ENCODE measurements around the gene CLDN4. TPM values are rescaled to one million over a fixed set of nuclear protein-coding genes. Genes with fewer than 3 reads are reported as not detected.

The CLDN4 gene
- total and polyA plus RNA-seq, 9 of the 15 experiments (the other 6 are each of a cell fraction or from before 2014, with no cell fraction given) = 0.05 to 0.60 (median 0.06) TPM; not detected in 3

DNA sequence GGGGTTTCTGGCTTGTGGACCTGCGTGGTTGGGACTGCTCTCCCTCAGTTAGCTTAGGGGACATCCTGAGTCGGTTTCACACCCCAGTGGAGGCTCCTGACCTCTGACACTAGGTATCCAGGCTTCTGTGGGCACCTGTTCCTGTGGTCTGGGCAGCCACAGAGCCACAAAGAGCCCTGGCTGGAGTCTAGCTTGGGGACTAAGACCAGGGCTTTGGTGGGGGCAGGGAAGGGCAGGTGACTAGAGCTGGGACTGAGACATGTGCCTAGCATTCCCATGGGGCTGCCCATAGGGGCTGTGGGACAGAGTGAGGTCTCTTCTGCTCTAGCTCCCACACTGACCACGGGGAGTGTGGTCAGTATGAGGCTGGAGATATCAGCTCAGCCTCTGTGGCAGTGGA lies 26.1 kb downstream of the CLDN4 start:
- BruUV-seq (replicated peaks) = no TSS peak
- Histone ChIP-seq H4K20me1 (replicated peaks; ENCODE audit: control insufficient read depth, insufficient read depth, low read length) (peaks cover 8% of the 10 kb centered on the region; the same call in 1 of the 2 replicates), H3K27ac (ENCODE audit: extremely low read depth, low read depth, low read length) (no peak overlapping the region), H3K27me3 (ENCODE audit: control insufficient read depth in 2 of 2, insufficient read depth in 2 of 2, low read length in 2 of 2) (peaks cover 14 to 31% of the 10 kb centered on the region in 2 experiments; a peak in 4 of 5 replicates), H3K9me3 (replicated peaks; ENCODE audit: control insufficient read depth, insufficient read depth, low read depth, low read length) (no peaks in the 10 kb centered on the region), H3K9me1 (ENCODE audit: control insufficient read depth, insufficient read depth, low read length) (peaks cover 3% of the 10 kb centered on the region), H3K79me2 (ENCODE audit: control insufficient read depth, insufficient read depth, low read length) (no peaks in the 10 kb centered on the region), H3K9ac (ENCODE audit: insufficient read depth in 1 of 2, low read depth in 2 of 2, low read length in 2 of 2) (0 out of 4 replicates have a peak overlapping the region, but pooled peaks of 1 of the 2 experiments have one; percentile 8), H3K4me1 (replicated peaks in 1 of 2; ENCODE audit: control insufficient read depth in 2 of 2, insufficient read depth in 2 of 2, low read length in 2 of 2) (peaks cover 10 to 12% of the 10 kb centered on the region in 2 experiments), H2AFZ (ENCODE audit: low read depth, low read length) (no peak overlapping the region), H3K4me3 (no peak overlapping the region), H3K36me3 (ENCODE audit: control insufficient read depth, insufficient read depth, low read length) (no peaks in the 10 kb centered on the region), H3K4me2 (ENCODE audit: insufficient read depth, low read length) (no peak overlapping the region)
- CTCF ChIA-PET (ENCODE audit: low intra/inter-chr PET ratio) = interaction anchor here (0.6 kb wide), 1 partner anchor 1108 kb away, joined by 3 read pairs; no protein-coding TSS in a partner anchor
- TF ChIP-seq ZNF134 (CRISPR knock-in tag; conservative IDR thresholded peaks at IDR 0.05) = no peak
- no peak for TF ChIP-seq ZNF282 (CRISPR knock-in tag; IDR thresholded peaks at IDR 0.05)
- TF ChIP-seq, protein P1, sequence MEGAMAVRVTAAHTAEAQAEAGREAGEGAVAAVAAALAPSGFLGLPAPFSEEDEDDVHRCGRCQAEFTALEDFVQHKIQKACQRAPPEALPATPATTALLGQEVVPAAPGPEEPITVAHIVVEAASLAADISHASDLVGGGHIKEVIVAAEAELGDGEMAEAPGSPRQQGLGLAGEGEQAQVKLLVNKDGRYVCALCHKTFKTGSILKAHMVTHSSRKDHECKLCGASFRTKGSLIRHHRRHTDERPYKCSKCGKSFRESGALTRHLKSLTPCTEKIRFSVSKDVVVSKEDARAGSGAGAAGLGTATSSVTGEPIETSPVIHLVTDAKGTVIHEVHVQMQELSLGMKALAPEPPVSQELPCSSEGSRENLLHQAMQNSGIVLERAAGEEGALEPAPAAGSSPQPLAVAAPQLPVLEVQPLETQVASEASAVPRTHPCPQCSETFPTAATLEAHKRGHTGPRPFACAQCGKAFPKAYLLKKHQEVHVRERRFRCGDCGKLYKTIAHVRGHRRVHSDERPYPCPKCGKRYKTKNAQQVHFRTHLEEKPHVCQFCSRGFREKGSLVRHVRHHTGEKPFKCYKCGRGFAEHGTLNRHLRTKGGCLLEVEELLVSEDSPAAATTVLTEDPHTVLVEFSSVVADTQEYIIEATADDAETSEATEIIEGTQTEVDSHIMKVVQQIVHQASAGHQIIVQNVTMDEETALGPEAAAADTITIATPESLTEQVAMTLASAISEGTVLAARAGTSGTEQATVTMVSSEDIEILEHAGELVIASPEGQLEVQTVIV (CRISPR knock-in tag; IDR thresholded peaks at IDR 0.05; ENCODE audit: borderline replicate concordance) = no peak
- no peak for TF ChIP-seq TBL1XR1 (IDR thresholded peaks at IDR 0.05; ENCODE audit: low read length in 2 of 2)
- TF ChIP-seq LARP7 (IDR thresholded peaks at IDR 0.05) = no peak
- TF ChIP-seq, protein P2, sequence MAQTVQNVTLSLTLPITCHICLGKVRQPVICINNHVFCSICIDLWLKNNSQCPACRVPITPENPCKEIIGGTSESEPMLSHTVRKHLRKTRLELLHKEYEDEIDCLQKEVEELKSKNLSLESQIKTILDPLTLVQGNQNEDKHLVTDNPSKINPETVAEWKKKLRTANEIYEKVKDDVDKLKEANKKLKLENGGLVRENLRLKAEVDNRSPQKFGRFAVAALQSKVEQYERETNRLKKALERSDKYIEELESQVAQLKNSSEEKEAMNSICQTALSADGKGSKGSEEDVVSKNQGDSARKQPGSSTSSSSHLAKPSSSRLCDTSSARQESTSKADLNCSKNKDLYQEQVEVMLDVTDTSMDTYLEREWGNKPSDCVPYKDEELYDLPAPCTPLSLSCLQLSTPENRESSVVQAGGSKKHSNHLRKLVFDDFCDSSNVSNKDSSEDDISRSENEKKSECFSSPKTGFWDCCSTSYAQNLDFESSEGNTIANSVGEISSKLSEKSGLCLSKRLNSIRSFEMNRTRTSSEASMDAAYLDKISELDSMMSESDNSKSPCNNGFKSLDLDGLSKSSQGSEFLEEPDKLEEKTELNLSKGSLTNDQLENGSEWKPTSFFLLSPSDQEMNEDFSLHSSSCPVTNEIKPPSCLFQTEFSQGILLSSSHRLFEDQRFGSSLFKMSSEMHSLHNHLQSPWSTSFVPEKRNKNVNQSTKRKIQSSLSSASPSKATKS (CRISPR knock-in tag; IDR thresholded peaks at IDR 0.05) = no peak
- TF ChIP-seq, protein P3, sequence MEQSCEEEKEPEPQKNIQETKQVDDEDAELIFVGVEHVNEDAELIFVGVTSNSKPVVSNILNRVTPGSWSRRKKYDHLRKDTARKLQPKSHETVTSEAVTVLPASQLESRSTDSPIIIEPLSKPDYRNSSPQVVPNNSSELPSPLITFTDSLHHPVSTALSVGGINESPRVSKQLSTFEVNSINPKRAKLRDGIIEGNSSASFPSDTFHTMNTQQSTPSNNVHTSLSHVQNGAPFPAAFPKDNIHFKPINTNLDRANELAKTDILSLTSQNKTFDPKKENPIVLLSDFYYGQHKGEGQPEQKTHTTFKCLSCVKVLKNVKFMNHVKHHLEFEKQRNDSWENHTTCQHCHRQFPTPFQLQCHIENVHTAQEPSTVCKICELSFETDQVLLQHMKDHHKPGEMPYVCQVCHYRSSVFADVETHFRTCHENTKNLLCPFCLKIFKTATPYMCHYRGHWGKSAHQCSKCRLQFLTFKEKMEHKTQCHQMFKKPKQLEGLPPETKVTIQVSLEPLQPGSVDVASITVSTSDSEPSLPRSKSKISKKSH (CRISPR knock-in tag; IDR thresholded peaks at IDR 0.05) = no peak
- TF ChIP-seq PTRF (tag; IDR thresholded peaks at IDR 0.05) = no peak
- TF ChIP-seq, protein P4, sequence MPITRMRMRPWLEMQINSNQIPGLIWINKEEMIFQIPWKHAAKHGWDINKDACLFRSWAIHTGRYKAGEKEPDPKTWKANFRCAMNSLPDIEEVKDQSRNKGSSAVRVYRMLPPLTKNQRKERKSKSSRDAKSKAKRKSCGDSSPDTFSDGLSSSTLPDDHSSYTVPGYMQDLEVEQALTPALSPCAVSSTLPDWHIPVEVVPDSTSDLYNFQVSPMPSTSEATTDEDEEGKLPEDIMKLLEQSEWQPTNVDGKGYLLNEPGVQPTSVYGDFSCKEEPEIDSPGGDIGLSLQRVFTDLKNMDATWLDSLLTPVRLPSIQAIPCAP (CRISPR knock-in tag; IDR thresholded peaks at IDR 0.05; ENCODE audit: borderline replicate concordance) = no peak
- no peak for TF ChIP-seq SAFB (IDR thresholded peaks at IDR 0.05; ENCODE audit: borderline replicate concordance, low read depth, low read length)
- TF ChIP-seq, protein P5, sequence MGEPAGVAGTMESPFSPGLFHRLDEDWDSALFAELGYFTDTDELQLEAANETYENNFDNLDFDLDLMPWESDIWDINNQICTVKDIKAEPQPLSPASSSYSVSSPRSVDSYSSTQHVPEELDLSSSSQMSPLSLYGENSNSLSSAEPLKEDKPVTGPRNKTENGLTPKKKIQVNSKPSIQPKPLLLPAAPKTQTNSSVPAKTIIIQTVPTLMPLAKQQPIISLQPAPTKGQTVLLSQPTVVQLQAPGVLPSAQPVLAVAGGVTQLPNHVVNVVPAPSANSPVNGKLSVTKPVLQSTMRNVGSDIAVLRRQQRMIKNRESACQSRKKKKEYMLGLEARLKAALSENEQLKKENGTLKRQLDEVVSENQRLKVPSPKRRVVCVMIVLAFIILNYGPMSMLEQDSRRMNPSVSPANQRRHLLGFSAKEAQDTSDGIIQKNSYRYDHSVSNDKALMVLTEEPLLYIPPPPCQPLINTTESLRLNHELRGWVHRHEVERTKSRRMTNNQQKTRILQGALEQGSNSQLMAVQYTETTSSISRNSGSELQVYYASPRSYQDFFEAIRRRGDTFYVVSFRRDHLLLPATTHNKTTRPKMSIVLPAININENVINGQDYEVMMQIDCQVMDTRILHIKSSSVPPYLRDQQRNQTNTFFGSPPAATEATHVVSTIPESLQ (CRISPR knock-in tag; IDR thresholded peaks at IDR 0.05) = no peak
- TF ChIP-seq SNIP1 (IDR thresholded peaks at IDR 0.05; ENCODE audit: low read depth) = no peak
- no peak for TF ChIP-seq HDAC6 (IDR thresholded peaks at IDR 0.05; ENCODE audit: low read depth, low read length)
- in situ Hi-C loops (cut with MboI) (loop anchor here (5.0 kb wide), 1 partner anchor 115 kb away; no protein-coding TSS in a partner anchor), intact Hi-C loops (cut with micrococcal nuclease) (no loop called here)
- FAIRE-seq (no peak), DNase-seq (ENCODE audit: extremely low read depth in 1 of 4, low spot score in 3 of 4) (no peak), ATAC-seq (peak; percentile 10; the same call in 1 of the 3 replicates)
- POLR2A ChIA-PET = interaction anchor here (0.6 to 0.9 kb wide), 2 partner anchors 28 to 279 kb away, joined by 4 to 5 read pairs; partner anchors contain the start of gene TBL2
- 0% methylated on average over 3 of the region's 3 CpGs for WGBS (ENCODE audit: insufficient coverage, low coverage, missing lambda C conversion rate)

Measured in K562 (cell line).